Raji (cell line): Measurements from ENCODE around the gene ELF3.

Experiments
- POLR2A ChIP-seq: IDR thresholded peaks from 2 replicates; pipeline ENCODE4 v1.6.1; 2011; ENCODE audit warnings: low read depth, low read length, control low read depth; ENCODE audit not compliant: insufficient read depth

ELF3 gene

DNA sequence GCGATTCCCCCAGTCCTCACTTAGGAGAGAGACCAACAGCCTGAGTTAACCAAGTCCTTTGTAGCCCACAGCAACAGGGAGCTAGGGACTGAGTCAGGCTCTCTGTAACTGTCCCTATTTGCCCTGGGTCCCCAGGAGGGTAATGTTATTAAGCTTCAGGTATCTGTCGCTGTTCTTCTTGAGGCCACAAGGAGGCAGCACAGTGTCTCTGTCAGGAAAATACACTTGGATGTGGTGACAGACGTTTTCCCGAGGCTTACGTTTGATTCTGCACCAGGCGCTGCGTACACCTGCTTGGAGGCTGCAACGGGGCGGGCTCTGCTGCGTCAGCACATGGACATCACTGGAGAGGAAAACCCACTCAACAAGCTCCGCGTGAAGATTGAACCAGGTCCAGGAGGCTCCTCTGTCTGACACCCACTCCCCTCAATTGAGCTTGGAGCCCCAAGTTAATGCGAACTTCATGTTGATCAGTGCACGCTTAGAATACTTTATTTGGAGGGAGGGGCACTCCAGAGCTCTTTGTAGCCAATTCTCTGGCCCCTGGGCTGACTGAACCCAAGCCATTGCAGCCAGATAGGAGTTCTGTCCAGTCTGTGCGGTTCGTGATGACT lies 10.7 kb upstream of the ELF3 start:
- TF ChIP-seq POLR2A = no peak

DNA sequence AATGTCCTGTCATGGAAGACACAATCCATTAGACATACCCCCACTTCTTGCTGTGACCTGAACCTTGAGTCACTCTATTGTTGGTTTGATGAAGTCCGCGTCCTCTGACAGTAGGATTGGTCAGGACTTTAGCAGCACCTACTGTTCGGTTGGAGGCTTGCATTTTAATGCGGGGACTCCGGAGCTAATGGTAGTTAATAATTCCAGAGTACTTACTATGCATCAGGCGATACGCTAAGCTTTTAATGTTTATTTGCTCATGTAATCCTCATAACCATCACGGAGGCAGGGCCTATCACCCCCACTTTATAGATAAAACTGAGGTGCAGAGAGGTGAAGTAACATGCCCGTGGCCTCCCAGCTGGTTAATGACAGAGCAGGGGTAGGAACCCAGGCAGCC lies 7.9 kb upstream of the ELF3 start:
- TF ChIP-seq POLR2A = no peak

DNA sequence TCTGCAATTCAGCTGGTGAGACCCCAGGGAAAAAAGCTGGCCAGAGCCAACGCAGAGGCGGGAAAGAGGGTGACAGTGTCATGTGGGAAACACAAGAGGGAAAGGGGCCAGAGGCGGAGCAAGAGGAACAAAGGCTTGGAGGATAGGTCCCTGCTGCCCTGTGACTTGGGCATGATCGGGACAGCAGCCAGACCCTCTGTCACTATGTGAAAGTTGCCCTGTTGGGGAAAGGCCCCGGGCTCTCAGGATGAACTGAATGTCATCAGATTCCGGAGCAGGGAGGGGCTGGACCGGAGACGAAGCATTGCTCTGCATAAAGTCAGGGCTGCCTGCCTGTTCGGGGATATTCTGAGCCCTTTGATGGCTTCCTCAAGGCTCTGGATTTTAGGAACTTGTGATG lies 5.7 kb upstream of the ELF3 start:
- TF ChIP-seq POLR2A = no peak

- TF ChIP-seq POLR2A = no peak
Observed at GRCh38 chr1:202005958-202006357, 4.4 kb upstream of the ELF3 start.

DNA sequence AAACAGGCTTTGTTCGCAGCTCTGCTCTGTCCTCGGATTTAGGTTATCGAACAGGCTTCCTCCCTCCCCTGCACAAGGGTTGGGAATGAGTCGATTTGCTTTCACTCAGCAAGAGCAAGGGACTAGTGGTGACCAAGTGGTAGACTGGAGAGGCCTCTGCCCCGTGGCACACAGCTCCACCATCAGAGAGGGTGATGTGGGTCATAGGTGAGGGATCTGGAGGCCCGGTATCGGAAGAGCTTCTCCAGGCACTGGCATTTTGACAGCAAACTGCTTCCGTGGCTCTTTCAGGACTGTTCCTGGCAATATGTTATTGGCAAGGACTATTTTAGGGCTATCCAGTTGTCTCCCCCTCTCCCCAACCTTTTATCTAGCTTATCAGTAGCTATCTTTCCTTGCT lies 3.1 kb upstream of the ELF3 start:
- no peak for TF ChIP-seq POLR2A

DNA sequence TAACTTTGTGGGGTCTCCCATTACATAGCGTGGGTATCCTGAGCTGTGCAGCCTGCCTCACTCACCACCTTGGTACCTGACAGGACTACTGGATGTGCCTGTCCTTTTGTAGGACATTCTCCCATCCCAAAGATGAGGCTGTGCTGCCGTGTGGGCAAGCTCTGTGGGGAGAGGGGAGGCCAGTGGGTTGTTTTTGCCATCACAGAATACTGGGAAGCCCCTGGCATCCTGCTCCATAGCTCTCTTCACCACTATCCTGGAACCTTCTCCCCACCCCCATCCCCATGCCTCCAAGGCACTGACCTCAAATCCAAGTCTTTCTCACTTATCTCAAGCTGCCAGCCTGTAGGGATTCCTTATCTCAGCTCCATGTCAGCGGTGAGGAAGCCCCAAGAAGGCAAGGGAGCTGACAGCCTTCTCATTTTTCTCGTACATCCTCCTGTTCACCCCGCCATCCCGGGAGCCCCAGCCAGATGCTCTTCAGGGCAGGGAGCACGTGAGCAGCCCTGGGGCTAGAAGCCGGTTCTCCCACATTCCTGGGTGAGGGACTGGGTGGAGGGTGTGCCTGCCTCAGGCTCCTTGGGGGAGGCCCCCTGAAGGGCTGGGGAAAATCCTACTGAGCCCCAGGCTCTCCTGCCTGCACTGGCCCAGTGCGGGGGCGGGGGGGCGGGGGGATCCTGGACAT lies 2.4 kb upstream of the ELF3 start:
- no peak for TF ChIP-seq POLR2A

GRCh38 chr1:202009326-202010179 lies 834 bp upstream of the ELF3 start:
- TF ChIP-seq POLR2A = no peak

DNA sequence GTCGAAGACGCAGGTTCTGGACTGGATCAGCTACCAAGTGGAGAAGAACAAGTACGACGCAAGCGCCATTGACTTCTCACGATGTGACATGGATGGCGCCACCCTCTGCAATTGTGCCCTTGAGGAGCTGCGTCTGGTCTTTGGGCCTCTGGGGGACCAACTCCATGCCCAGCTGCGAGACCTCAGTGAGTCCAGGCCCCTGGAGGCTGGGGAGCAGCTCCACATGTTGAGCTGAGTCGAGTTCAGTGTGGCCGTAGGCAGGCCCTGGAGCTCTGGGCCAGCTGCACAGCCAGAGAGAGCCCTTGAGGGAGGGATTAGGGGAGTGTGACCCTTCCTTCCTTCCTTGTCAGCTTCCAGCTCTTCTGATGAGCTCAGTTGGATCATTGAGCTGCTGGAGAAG lies 1.6 kb downstream of the ELF3 start:
- no peak for TF ChIP-seq POLR2A

GRCh38 chr1:202012544-202013478 lies 2.4 kb downstream of the ELF3 start:
- TF ChIP-seq POLR2A = no peak

- TF ChIP-seq POLR2A = no peak
Observed at GRCh38 chr1:202013603-202014002, 3.2 kb downstream of the ELF3 start.

DNA sequence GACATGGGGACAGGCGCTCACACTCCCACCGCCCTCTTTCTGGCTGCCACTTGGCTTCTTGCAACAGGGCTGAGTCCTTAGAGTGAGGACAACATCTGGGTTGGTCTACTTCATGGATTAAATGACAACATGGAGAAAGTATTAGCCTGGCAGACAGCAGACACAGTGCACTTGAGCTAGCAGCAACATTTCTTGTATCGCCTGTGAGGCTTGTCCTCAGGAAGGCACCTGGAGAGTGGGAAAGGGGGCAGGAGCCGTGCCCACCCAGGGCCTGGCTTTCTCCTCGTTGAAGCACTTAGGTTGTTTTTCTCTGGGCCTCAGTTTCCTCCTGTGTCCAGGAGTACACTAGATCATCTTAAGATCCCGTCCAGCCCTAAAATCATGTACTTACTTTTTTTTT lies 3.7 kb downstream of the ELF3 start:
- no peak for TF ChIP-seq POLR2A

DNA sequence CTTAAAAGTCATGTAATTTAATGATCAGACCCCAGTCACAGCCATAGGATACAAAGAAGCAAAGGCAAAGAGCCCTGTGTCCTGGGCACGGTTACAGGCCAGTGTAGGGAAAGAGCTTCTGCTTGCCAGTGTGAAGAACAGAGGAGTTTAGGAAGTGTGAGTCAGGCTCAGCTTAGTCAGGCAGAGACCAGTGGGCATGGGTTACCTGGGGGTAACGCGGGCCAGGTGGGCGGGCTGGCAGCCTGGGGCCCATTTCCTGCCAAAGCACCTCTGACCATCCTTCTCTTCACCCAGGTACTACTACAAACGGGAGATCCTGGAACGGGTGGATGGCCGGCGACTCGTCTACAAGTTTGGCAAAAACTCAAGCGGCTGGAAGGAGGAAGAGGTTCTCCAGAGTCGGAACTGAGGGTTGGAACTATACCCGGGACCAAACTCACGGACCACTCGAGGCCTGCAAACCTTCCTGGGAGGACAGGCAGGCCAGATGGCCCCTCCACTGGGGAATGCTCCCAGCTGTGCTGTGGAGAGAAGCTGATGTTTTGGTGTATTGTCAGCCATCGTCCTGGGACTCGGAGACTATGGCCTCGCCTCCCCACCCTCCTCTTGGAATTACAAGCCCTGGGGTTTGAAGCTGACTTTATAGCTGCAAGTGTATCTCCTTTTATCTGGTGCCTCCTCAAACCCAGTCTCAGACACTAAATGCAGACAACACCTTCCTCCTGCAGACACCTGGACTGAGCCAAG lies 4.7 kb downstream of the ELF3 start:
- TF ChIP-seq POLR2A = no peak

DNA sequence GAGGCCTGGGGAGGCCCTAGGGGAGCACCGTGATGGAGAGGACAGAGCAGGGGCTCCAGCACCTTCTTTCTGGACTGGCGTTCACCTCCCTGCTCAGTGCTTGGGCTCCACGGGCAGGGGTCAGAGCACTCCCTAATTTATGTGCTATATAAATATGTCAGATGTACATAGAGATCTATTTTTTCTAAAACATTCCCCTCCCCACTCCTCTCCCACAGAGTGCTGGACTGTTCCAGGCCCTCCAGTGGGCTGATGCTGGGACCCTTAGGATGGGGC lies 5.2 kb downstream of the ELF3 start:
- no peak for TF ChIP-seq POLR2A

- TF ChIP-seq POLR2A = no peak
Observed at GRCh38 chr1:202016022-202016810, 5.8 kb downstream of the ELF3 start.
